GM19324 (cell line): ENCODE data around the gene TRAF3.

ENCODE experiments used
- ATAC-seq: cut with Tn5 transposase; IDR thresholded peaks from one replicate; pipeline ENCODE4 v1.9.1; 2021; ENCODE audit warnings: mild to moderate bottlenecking, moderate library complexity; ENCODE audit not compliant: unreplicated experiment, low FRiP score

Gene TRAF3

DNA sequence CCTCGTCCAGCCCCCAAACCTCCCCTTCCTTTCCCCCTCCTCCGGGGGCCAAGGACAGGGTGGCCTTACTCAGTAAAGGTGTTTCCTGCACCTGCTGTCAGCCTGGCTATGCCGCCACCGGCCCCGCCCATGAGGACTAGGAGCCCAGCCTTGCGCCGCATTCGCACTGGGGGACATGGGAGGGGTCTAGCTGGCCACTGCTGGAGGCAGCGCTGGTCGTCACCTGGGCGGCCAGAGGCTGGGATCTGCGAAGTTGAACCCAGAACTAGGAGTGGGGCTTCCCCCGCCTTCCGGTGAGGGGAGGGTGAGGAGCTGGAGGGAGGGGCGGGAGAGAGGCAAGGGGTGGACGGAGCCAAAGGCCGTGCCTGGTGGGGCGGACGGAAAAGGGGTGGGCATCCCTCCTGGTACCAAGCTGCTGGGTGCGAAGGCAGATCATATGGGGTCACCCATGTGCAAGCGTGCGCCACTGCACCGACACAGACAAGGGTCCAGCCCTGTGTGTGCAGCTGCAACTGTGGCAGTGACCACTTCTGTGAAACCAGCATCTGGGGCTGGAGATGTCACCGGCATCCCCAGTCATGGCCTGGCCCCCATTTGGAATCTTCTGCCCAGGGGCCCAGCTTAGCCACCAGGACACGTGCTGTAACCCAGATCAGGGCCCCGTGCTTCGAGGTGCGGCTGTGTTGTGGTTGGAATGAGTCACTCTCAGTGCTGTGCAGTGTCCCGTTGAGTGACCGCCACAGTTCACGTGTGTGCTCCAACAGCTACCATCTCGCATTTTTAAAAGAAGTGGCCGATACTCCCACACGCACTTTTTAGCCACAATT, 153.7 kb downstream of the TRAF3 start:
- no peak for ATAC-seq

- no peak for ATAC-seq
Measured at GRCh38 chr14:102931580-102932285, 154.5 kb downstream of the TRAF3 start.

GRCh38 chr14:102932484-102933248, 155.4 kb downstream of the TRAF3 start:
- no peak for ATAC-seq

DNA sequence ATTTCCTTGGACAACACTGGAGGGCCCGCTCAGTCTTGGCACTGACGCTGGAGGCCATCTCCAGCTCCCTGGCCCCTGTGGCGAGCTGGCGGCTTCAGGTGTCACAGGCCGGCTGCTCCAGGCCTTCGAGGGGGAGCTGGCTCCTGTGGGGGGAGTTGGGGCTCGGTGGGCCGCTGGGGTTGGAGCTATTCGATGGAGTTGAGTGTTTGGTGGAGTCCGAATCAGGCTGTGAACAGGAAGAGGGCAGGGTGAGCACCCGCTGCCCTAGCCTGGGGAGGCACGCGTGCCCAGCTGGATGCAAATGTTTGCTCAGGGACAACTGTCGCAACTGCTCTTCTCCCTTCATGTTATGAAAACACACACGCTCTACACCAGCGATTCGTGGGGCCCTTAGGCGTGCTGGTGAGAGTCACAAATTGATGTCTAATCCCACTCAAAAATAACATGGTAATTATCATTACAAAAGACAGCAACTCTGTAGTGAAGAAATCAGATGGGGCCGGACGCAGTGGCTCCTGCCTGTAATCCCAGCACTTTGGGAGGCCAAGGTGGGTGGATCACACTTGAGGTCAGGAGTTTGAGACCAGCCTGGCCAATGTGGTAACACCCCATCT, 156.5 kb downstream of the TRAF3 start:
- no peak for ATAC-seq

DNA sequence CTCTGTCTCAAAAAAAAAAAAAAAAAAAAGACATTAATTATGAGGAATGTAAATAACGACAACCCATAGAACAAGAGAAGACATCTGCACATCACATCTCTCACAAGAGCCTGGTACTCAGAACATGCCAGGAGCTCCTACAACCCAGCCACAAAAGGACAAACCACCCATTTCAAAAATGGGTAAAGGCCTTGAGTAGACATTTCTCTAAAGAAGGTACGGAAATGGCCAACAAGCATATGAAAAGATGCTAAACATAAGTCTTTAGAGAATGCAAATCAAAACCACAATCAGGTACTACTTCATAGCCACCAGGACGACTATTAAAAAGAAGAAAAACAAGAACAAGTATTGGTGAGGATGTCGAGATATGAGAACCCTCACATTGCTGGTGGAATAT, 158.5 kb downstream of the TRAF3 start:
- ATAC-seq, result no peak

- ATAC-seq, result no peak
Measured at GRCh38 chr14:102937331-102938175, 160.3 kb downstream of the TRAF3 start.

- no peak for ATAC-seq
Measured at GRCh38 chr14:102938191-102938590, 160.9 kb downstream of the TRAF3 start.

DNA sequence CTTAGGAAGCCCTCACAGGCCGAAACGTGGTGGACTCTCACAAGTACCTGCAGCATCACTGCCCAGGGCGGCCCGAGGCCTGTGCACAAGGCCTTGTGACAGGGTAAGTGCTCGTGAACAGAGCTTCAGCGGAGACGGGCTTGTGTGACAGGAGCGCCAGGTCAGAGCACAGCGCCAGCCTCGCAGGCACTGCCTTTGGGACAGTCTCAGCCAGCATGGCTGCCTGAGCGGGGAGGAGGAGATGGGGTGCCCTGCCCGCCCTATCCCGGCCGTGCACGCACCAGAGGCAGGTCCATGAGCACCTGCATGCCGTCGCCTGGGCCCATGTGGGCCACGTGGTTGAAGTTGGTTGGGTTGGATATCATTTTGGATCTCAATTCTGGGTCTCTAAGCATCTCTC, 162.1 kb downstream of the TRAF3 start:
- ATAC-seq, result no peak

DNA sequence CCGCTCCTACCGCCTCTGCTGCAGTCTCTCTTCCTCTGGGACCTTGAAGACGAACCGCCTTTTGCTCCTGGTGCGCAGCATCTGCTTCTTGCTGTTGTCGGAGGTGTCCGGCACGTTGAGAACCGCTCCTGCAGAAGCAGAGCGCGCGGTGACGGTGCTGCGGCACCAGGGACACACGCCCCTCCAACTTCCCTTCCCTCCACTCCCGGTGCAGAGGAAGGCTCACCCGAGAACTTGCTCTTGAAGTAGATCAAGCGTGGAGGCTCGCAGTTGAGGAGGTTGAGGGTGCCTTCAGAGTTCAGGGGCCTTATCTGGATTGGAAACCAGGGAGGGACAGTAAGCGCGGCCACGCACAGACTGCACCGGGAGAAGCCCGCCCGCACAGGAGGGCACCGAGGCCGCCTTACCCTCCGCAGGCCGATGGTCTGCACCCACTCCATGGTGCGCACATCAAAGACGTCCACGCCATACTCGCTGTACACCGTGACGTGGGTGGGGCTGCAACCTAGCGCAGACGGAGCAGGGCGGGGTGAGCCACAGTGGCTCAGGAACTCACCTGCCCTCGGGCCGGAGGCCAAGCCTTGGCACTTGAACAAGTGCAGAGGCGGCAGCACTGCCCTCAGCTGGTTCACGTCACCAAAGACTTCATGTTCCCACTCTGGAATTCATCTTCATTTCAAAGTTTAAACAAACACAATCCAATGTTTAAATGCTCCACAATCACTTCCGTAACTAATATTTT, 162.7 kb downstream of the TRAF3 start:
- ATAC-seq, result no peak

GRCh38 chr14:102940729-102941362, 163.6 kb downstream of the TRAF3 start:
- no peak for ATAC-seq

DNA sequence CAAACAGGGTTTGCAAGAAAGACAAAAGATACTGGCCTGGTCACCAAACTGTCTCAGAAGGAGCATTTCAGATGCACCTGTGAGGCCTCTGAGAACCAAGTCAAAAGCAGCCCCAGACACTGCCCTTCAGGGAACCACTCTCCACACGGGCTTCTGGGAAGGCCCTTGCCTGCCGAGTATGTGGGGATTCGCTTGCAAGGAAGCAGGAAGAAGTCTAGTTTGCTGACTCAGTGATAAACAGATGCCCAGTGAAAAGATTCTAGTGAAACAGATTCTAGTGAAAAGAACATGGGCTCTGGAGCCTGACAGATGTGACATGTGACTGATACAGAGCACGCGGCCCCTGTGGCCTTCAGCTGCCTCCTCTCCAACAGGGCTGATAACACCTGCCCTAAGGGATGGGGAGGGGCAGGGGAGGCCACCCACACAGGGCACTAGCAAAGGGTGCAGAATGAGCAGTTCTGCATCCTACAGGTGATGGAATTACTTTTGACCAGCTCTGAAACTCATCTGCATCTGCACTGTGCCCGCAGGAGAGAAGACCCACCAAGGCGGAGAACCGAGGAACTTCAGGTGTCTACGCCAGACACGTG, 164.3 kb downstream of the TRAF3 start:
- ATAC-seq, result no peak

GRCh38 chr14:102942069-102942468, 164.8 kb downstream of the TRAF3 start:
- ATAC-seq, result no peak

GRCh38 chr14:102943454-102943853, 166.2 kb downstream of the TRAF3 start:
- no peak for ATAC-seq

GRCh38 chr14:102943979-102944378, 166.7 kb downstream of the TRAF3 start:
- ATAC-seq, result no peak

DNA sequence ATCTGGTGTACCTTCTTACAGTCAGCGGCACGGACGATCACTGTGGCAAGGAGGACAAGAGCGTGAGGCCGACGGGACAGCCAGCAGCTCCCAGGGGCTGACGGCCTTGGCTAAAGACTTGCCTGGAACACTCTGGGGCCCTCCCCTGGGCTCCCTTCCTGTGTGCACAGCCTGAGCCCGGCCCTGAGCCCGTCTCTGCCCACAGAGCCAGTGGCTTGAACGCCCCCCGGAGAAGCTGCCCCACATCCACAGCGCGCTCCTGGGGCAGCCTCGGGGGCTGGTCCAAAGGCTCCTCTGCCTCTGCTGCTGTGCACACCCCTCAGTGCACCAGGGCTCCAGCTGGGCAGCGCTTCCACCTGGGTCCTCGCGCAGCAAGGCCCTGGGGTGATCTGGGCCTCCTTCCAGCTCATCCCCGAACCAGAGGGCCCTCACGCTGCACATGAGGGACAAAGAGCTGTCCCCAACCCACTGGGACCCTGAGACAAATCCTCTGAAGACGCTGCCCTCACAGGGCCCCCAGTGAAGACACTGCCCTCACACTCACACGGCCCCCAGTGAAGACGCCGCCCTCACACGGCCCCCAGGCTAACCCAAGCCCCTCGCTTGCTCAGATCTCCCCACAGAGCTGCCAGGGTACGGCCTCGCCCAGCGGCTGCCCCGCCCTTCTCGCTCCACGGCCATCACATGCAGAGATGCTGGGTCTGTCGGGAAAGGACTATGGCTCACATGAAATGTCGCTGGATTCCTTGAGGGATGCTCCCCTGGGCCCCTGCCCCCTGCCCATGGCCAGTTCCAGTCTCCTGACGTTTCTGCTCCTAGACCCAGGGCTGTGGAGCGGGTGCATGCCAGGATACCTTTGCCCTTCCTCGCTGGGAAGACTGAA, 167.4 kb downstream of the TRAF3 start:
- ATAC-seq, result no peak

DNA sequence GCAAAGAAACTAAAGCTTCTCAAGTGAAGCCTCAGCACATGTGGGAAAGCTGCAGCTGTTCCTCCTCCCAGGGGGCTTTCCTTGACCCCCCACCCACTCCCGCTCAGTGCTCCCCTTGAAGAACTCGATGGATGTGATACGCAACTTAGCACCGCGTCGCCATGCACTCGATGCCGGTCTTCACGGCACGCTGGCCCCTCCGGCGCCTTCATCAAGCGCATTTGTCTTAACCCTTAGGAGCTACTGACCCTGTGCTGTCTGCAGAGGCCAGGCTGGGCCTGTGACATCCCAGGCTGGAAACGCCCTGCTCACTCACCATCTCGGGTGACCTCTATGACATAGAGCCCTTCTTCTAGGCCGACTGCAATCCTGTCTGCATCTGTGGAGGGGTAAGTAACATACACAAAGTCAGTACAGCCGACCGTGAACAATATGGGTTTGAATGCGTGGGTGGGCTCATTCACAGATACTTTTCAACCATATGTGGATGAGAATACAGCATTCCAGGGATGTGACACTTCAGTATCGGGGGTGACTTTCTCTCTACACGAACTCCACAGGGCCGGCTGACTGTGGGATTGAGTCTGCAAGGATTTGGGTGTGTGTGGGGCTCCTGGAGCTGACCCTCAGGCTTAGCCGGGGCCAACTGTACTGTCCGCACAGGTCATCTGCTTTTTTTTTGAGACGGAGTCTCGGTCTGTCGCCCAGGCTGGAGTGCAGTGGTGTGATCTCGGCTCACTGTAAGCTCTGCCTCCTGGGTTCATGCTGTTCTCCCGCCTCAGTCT, 168.3 kb downstream of the TRAF3 start:
- ATAC-seq, result no peak
